GM20000 (cell line): ENCODE results near the gene GSK3A.

Source experiments
- DNase-seq: peaks from one replicate; pipeline ENCODE4 v3.0.0; 2012; ENCODE audit warnings: low spot score
- CTCF ChIP-seq: IDR thresholded peaks from 2 replicates; pipeline ENCODE4 v1.5.1; 2012; ENCODE audit warnings: mild to moderate bottlenecking, control low read depth; ENCODE audit errors: extremely low read depth, missing control alignments

GSK3A gene

GRCh38 chr19:42248270-42249148 lies 6.1 kb upstream of the GSK3A start:
- TF ChIP-seq CTCF: no peak
- DNase-seq: no peak

GRCh38 chr19:42247640-42248199 lies 5.3 kb upstream of the GSK3A start:
- no peak for DNase-seq
- TF ChIP-seq CTCF: no peak

- no peak for TF ChIP-seq CTCF
Observed at GRCh38 chr19:42246922-42247639, 4.7 kb upstream of the GSK3A start.

DNA sequence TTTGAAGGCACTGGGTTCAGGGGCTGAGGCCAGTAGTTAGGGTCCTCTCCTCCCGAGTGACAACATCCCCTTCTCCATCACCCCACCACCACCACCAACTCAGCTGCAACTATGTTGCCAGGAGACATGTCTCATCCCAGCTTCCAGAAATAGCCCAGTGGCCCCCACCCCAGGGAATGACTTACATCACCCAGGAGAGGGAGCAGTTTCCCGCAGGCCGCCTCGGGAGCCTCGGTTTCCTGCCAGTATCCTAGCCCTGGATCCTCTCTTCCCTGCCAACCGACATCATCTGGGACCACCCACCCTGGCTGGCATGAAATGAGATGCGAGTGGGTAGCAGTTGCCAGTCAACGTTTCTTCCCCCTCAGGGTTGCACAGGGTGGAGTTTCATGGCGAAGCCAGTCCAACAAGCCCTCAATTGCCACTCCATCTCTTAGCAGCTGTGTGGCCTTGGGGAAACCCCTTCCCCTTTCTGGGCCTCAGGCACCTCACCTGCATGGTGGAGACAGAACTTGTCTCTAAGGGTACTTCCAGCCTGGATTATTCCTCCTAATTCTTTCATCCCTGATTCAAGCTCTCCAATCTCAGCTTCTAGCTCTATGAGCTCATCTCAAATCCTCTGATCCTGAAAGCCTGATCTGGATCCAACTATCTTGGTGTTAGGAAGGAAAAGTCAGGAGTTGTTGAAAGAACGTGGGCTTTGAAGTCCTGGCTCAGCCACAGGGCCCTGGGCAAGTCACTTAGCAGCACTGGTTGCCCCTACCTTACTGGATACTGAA lies 3.9 kb upstream of the GSK3A start:
- DNase-seq: no peak
- no peak for TF ChIP-seq CTCF

More at GRCh38 chr19:42246922-42247639, 4.7 kb upstream of the GSK3A start:
- no peak for DNase-seq

- TF ChIP-seq CTCF: no peak
- no peak for DNase-seq
Observed at GRCh38 chr19:42245231-42245630, 2.8 kb upstream of the GSK3A start.

DNA sequence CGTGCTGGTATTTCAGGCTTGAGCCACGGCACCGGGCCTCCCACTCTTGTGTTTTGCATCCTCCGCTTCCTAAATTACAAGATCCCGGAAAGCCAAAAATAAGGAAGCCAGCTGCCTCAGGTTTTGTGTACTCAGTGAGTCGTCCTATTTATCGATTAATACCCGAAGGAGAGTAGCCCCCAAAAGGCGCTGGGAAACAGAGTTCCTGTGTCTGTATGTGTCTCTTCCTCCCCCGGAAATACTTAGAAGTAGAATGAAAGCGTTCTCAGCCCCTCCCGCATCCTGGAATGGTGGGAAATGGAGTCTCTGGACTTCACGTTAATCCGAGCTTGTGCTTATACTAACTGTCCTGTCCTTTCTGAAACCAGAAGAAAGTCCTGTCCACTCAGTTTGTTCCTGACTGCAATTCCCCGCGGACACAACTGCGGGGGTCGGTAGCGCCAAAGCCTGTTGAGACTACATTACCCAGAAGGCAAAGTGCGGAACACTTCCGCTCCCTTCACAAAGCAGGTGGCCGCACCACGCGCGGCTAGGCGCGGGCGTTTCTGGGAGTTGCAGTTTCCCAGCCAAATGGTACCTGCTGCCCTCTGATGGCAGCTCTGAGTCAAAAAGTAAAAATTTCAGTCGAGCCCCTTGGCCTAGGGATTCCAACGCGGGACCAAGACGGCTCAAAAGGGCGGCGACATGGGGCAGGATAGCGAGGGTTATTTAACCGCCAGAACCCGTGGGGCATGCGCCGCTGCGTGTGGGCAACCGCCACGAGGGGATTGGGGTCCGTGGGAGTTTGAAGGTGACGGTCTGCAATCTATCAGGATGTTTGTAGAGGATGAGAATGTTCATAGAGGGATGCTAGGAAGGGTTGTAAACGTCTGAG lies 2.2 kb upstream of the GSK3A start:
- peak; percentile 89 for DNase-seq
- TF ChIP-seq CTCF: peak; percentile 75
